ENCODE measurements around the gene IBTK.

- no peak for TF ChIP-seq EZH2phosphoT487 (IDR thresholded peaks at IDR 0.05; ENCODE audit: borderline replicate concordance, low read length)
- TF ChIP-seq, protein P1, sequence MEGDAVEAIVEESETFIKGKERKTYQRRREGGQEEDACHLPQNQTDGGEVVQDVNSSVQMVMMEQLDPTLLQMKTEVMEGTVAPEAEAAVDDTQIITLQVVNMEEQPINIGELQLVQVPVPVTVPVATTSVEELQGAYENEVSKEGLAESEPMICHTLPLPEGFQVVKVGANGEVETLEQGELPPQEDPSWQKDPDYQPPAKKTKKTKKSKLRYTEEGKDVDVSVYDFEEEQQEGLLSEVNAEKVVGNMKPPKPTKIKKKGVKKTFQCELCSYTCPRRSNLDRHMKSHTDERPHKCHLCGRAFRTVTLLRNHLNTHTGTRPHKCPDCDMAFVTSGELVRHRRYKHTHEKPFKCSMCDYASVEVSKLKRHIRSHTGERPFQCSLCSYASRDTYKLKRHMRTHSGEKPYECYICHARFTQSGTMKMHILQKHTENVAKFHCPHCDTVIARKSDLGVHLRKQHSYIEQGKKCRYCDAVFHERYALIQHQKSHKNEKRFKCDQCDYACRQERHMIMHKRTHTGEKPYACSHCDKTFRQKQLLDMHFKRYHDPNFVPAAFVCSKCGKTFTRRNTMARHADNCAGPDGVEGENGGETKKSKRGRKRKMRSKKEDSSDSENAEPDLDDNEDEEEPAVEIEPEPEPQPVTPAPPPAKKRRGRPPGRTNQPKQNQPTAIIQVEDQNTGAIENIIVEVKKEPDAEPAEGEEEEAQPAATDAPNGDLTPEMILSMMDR (IDR thresholded peaks at IDR 0.05; ENCODE audit: low read depth, low read length, poor library complexity, severe bottlenecking) = no peak
These were observed 3.7 kb downstream of the IBTK start for GRCh38 chr6:82243884-82244283.

Measured in DOHH2 (cell line).